ENCODE measurements around the gene EML4. TPM values are rescaled to one million over a fixed set of nuclear protein-coding genes. Genes with fewer than 3 reads are reported as not detected.

EML4 gene
- total RNA-seq, 1 experiment from 2014 or later = 93.7 TPM

GRCh38 chr2:42196403-42197267 lies 27.5 kb downstream of the EML4 start:
- DNase-seq (ENCODE audit: low spot score) = peak; percentile 84
- H3K27ac ChIP-seq (ENCODE audit: low read depth, low read length, poor library complexity, severe bottlenecking) = peak overlapping the region; percentile 49
- ChIA-PET POLR2A (ENCODE audit: low non-redundant PET) (no interaction called here), CTCF (no interaction called here)
- TF ChIP-seq EZH2 (IDR thresholded peaks at IDR 0.05; ENCODE audit: borderline replicate concordance, low read depth, low read length, poor library complexity, severe bottlenecking) = no peak
- TF ChIP-seq CTCF (conservative IDR thresholded peaks at IDR 0.05; ENCODE audit: low read depth, low read length) = peak; percentile 74
- no peaks in the 10 kb centered on the region for H3K27me3 ChIP-seq (replicated peaks; ENCODE audit: insufficient read depth, low read depth, low read length, poor library complexity)
- no peak overlapping the region for H3K4me3 ChIP-seq (ENCODE audit: low read depth, low read length, poor library complexity, severe bottlenecking)
- no peaks in the 10 kb centered on the region for H3K9me3 ChIP-seq (ENCODE audit: low read depth, low read length, poor library complexity, severe bottlenecking)
- no TSS peak for BruUV-seq (replicated peaks)
- H3K4me1 ChIP-seq (ENCODE audit: insufficient read depth, low read length, poor library complexity, severe bottlenecking) = peaks cover 45% of the 10 kb centered on the region
- no peaks in the 10 kb centered on the region for H3K36me3 ChIP-seq (ENCODE audit: insufficient read depth, low read length, poor library complexity, severe bottlenecking)
- intact Hi-C loops (cut with micrococcal nuclease; ENCODE audit: unreplicated experiment) = loop anchor here (1.0 kb wide), 1 partner anchor 100 kb away; no protein-coding TSS in a partner anchor

- CTCF ChIA-PET = no interaction called here
- POLR2A ChIA-PET (ENCODE audit: low non-redundant PET) = no interaction called here
Observed at GRCh38 chr2:42197792-42198191, 28.6 kb downstream of the EML4 start.

GRCh38 chr2:42198466-42198865 lies 29.3 kb downstream of the EML4 start:
- no peak overlapping the region for H3K4me3 ChIP-seq (ENCODE audit: low read depth, low read length, poor library complexity, severe bottlenecking)
- no peak for DNase-seq (ENCODE audit: low spot score)
- CTCF ChIA-PET = no interaction called here
- H3K9me3 ChIP-seq (ENCODE audit: low read depth, low read length, poor library complexity, severe bottlenecking) = no peaks in the 10 kb centered on the region
- H3K4me1 ChIP-seq (ENCODE audit: insufficient read depth, low read length, poor library complexity, severe bottlenecking) = peaks cover 32% of the 10 kb centered on the region
- H3K36me3 ChIP-seq (ENCODE audit: insufficient read depth, low read length, poor library complexity, severe bottlenecking) = no peaks in the 10 kb centered on the region
- TF ChIP-seq EZH2 (IDR thresholded peaks at IDR 0.05; ENCODE audit: borderline replicate concordance, low read depth, low read length, poor library complexity, severe bottlenecking) (no peak), CTCF (conservative IDR thresholded peaks at IDR 0.05; ENCODE audit: low read depth, low read length) (no peak)
- POLR2A ChIA-PET (ENCODE audit: low non-redundant PET) = no interaction called here
- H3K27me3 ChIP-seq (replicated peaks; ENCODE audit: insufficient read depth, low read depth, low read length, poor library complexity) = no peaks in the 10 kb centered on the region
- intact Hi-C loops (cut with micrococcal nuclease; ENCODE audit: unreplicated experiment) = no loop called here
- BruUV-seq (replicated peaks) = no TSS peak
- no peak overlapping the region for H3K27ac ChIP-seq (ENCODE audit: low read depth, low read length, poor library complexity, severe bottlenecking)

More at GRCh38 chr2:42197792-42198191, 28.6 kb downstream of the EML4 start:
- Histone ChIP-seq H3K27me3 (replicated peaks; ENCODE audit: insufficient read depth, low read depth, low read length, poor library complexity) (no peaks in the 10 kb centered on the region), H3K27ac (ENCODE audit: low read depth, low read length, poor library complexity, severe bottlenecking) (no peak overlapping the region), H3K4me3 (ENCODE audit: low read depth, low read length, poor library complexity, severe bottlenecking) (no peak overlapping the region), H3K4me1 (ENCODE audit: insufficient read depth, low read length, poor library complexity, severe bottlenecking) (peaks cover 39% of the 10 kb centered on the region), H3K9me3 (ENCODE audit: low read depth, low read length, poor library complexity, severe bottlenecking) (no peaks in the 10 kb centered on the region), H3K36me3 (ENCODE audit: insufficient read depth, low read length, poor library complexity, severe bottlenecking) (no peaks in the 10 kb centered on the region)
- DNase-seq (ENCODE audit: low spot score) = no peak
- no TSS peak for BruUV-seq (replicated peaks)
- intact Hi-C loops (cut with micrococcal nuclease; ENCODE audit: unreplicated experiment) = no loop called here
- no peak for TF ChIP-seq CTCF (conservative IDR thresholded peaks at IDR 0.05; ENCODE audit: low read depth, low read length)
- TF ChIP-seq EZH2 (IDR thresholded peaks at IDR 0.05; ENCODE audit: borderline replicate concordance, low read depth, low read length, poor library complexity, severe bottlenecking) = no peak

Data from A673 (cell line).